Activated naive CD4-positive, alpha-beta T cell treated with anti-CD3 and anti-CD28 coated beads, Interleukin-2, amount 10 ng/mL, durations not matched to agents 7 days and 5 days (primary cell): ENCODE data around the gene TSPAN12.
A peak's percentile ranks its signal among the peaks of the same experiment; 100 is the strongest.
"Not testable (repeated sequence)": the region's sequence is repeated elsewhere in the genome, so short reads cannot be mapped to it uniquely, and the experiment has no call there.

Experiments
- CTCF ChIA-PET: fragments of 350-600 bp; sonication (Branson Sonifier 250); formaldehyde crosslinking; loops from one replicate; lab custom pipeline; 2021; ENCODE audit warnings: antibody characterized with exemption; lab: Charles Lee
- DNase-seq: peaks from one replicate; pipeline ENCODE4 v3.0.0-alpha.2; 2020
- H3K27ac Mint-ChIP-seq: one replicate; pipeline ENCODE4 v1.8.0; 2021; ENCODE audit warnings: mild to moderate bottlenecking, moderate library complexity, mixed read lengths
- H3K27me3 Mint-ChIP-seq: one replicate; pipeline ENCODE4 v1.8.0; 2021; ENCODE audit warnings: mild to moderate bottlenecking, mixed read lengths
- H3K36me3 Mint-ChIP-seq: one replicate; pipeline ENCODE4 v1.8.0; 2021; ENCODE audit warnings: mixed read lengths
- H3K4me1 Mint-ChIP-seq: one replicate; pipeline ENCODE4 v1.8.0; 2021; ENCODE audit warnings: mixed read lengths
- H3K4me3 Mint-ChIP-seq: one replicate; pipeline ENCODE4 v1.8.0; 2021; ENCODE audit warnings: mild to moderate bottlenecking, moderate library complexity, mixed read lengths
- H3K9me3 Mint-ChIP-seq: one replicate; pipeline ENCODE4 v1.8.0; 2021; ENCODE audit warnings: mixed read lengths

Gene TSPAN12, protein sequence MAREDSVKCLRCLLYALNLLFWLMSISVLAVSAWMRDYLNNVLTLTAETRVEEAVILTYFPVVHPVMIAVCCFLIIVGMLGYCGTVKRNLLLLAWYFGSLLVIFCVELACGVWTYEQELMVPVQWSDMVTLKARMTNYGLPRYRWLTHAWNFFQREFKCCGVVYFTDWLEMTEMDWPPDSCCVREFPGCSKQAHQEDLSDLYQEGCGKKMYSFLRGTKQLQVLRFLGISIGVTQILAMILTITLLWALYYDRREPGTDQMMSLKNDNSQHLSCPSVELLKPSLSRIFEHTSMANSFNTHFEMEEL

GRCh38 chr7:120857588-120858573, at the start of gene TSPAN12:
Gene TSPAN12, minus strand, starts transcription at chr7:120858144. Its CDS starts 1,381 bp downstream, at chr7:120856763.
- H3K4me1 Mint-ChIP-seq = peaks cover 11% of the 10 kb centered on the region
- H3K36me3 Mint-ChIP-seq = peaks cover 2% of the 10 kb centered on the region
- H3K9me3 Mint-ChIP-seq = no peaks in the 10 kb centered on the region
- H3K27ac Mint-ChIP-seq = no peak within 1 kb of the TSS
- DNase-seq = peak; percentile 56
- peaks cover 58% of the 10 kb centered on the region for H3K27me3 Mint-ChIP-seq
- H3K4me3 Mint-ChIP-seq = peak within 1 kb of the TSS; percentile 68
- CTCF ChIA-PET = interaction anchor here (0.6 kb wide), 1 partner anchor 70 kb away, joined by 3 read pairs; no protein-coding TSS in a partner anchor

GRCh38 chr7:120898715-120899499, 41.0 kb upstream of the TSPAN12 start:
- Mint-ChIP-seq H3K36me3 (no peaks in the 10 kb centered on the region), H3K9me3 (peaks cover 5% of the 10 kb centered on the region), H3K27ac (no peak overlapping the region), H3K4me3 (no peak overlapping the region), H3K27me3 (peaks cover 3% of the 10 kb centered on the region), H3K4me1 (no peaks in the 10 kb centered on the region)
- CTCF ChIA-PET = no interaction called here
- DNase-seq = no peak

GRCh38 chr7:120895253-120895652, 37.3 kb upstream of the TSPAN12 start:
- H3K27me3 Mint-ChIP-seq, H3K36me3 Mint-ChIP-seq, H3K4me3 Mint-ChIP-seq, H3K27ac Mint-ChIP-seq, H3K4me1 Mint-ChIP-seq, CTCF ChIA-PET, H3K9me3 Mint-ChIP-seq, DNase-seq: not testable (repeated sequence)

GRCh38 chr7:120885602-120886001, 27.7 kb upstream of the TSPAN12 start:
- H3K27me3 Mint-ChIP-seq, H3K27ac Mint-ChIP-seq, H3K36me3 Mint-ChIP-seq, H3K4me3 Mint-ChIP-seq, H3K4me1 Mint-ChIP-seq, H3K9me3 Mint-ChIP-seq, CTCF ChIA-PET, DNase-seq: not testable (repeated sequence)

GRCh38 chr7:120877701-120878100, 19.8 kb upstream of the TSPAN12 start:
- CTCF ChIA-PET = no interaction called here
- H3K36me3 Mint-ChIP-seq = no peaks in the 10 kb centered on the region
- H3K4me3 Mint-ChIP-seq = no peak overlapping the region
- H3K27me3 Mint-ChIP-seq = peaks cover 9% of the 10 kb centered on the region
- H3K27ac Mint-ChIP-seq = no peak overlapping the region
- H3K9me3 Mint-ChIP-seq = no peaks in the 10 kb centered on the region
- no peak for DNase-seq
- H3K4me1 Mint-ChIP-seq = no peaks in the 10 kb centered on the region

- Mint-ChIP-seq H3K9me3 (no peaks in the 10 kb centered on the region), H3K27ac (no peak overlapping the region), H3K4me3 (no peak overlapping the region), H3K4me1 (no peaks in the 10 kb centered on the region), H3K36me3 (no peaks in the 10 kb centered on the region), H3K27me3 (peaks cover 9% of the 10 kb centered on the region)
- no peak for DNase-seq
- CTCF ChIA-PET = interaction anchor here (1.0 kb wide), 1 partner anchor 84 kb away, joined by 3 read pairs; no protein-coding TSS in a partner anchor
Observed at GRCh38 chr7:120876922-120877321, 19.0 kb upstream of the TSPAN12 start.

- CTCF ChIA-PET = no interaction called here
- H3K9me3 Mint-ChIP-seq = no peaks in the 10 kb centered on the region
- no peak overlapping the region for H3K27ac Mint-ChIP-seq
- no peak for DNase-seq
- H3K4me1 Mint-ChIP-seq = no peaks in the 10 kb centered on the region
- H3K4me3 Mint-ChIP-seq = no peak overlapping the region
- peaks cover 9% of the 10 kb centered on the region for H3K27me3 Mint-ChIP-seq
- no peaks in the 10 kb centered on the region for H3K36me3 Mint-ChIP-seq
Observed at GRCh38 chr7:120874722-120875121, 16.8 kb upstream of the TSPAN12 start.

DNA sequence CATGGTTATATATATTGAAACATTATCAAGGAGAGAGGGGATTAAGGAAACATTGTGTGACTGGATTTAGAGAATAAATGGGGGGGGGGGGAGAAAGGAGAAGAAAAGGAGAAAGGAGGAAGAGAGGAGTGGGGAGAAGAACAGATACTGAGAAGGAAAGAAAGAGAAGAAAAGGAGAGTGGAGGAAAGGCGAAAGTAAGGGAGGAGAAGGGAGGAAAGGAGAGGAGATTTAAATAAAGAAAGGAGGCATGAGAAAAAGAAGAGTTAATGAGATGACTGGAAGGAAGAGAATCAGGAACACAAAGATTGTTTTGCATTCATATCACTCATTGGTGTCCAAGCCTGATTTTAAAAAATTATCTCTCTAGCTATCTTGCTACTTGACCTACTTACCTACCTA, 16.1 kb upstream of the TSPAN12 start:
- Mint-ChIP-seq H3K27ac (no peak overlapping the region), H3K36me3 (no peaks in the 10 kb centered on the region), H3K4me1 (no peaks in the 10 kb centered on the region), H3K4me3 (no peak overlapping the region), H3K9me3 (no peaks in the 10 kb centered on the region), H3K27me3 (peaks cover 9% of the 10 kb centered on the region)
- DNase-seq = no peak
- CTCF ChIA-PET = no interaction called here

- no peaks in the 10 kb centered on the region for H3K36me3 Mint-ChIP-seq
- H3K4me3 Mint-ChIP-seq = no peak overlapping the region
- CTCF ChIA-PET = no interaction called here
- no peak overlapping the region for H3K27ac Mint-ChIP-seq
- peaks cover 9% of the 10 kb centered on the region for H3K27me3 Mint-ChIP-seq
- H3K9me3 Mint-ChIP-seq = no peaks in the 10 kb centered on the region
- DNase-seq = no peak
- H3K4me1 Mint-ChIP-seq = no peaks in the 10 kb centered on the region
Observed at GRCh38 chr7:120873401-120873800, 15.5 kb upstream of the TSPAN12 start.

DNA sequence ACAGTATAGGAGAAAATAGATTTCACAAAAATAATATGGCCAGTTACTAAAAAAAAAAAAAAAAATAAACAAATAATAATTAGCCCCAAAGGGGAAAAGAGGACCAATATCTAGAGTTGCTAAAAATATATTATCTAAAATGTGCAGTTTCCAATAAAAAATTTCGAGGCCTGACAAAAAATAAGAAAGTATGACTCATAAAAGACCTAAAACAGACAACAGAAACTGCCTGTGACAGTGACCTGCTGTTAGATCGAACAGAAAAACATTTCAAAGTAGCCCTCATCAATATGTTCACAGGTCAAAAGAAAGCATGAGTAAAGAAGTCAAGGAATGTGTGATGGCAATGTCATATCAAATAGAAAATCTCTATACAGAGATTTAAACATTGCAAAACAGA, 11.8 kb upstream of the TSPAN12 start:
- H3K4me3 Mint-ChIP-seq = no peak overlapping the region
- CTCF ChIA-PET = no interaction called here
- H3K27ac Mint-ChIP-seq = no peak overlapping the region
- DNase-seq = no peak
- no peaks in the 10 kb centered on the region for H3K4me1 Mint-ChIP-seq
- peaks cover 8% of the 10 kb centered on the region for H3K27me3 Mint-ChIP-seq
- H3K36me3 Mint-ChIP-seq = no peaks in the 10 kb centered on the region
- H3K9me3 Mint-ChIP-seq = no peaks in the 10 kb centered on the region

GRCh38 chr7:120867932-120868331, 10.0 kb upstream of the TSPAN12 start:
- CTCF ChIA-PET = no interaction called here
- no peaks in the 10 kb centered on the region for H3K4me1 Mint-ChIP-seq
- H3K9me3 Mint-ChIP-seq = no peaks in the 10 kb centered on the region
- no peak for DNase-seq
- H3K4me3 Mint-ChIP-seq = no peak overlapping the region
- H3K36me3 Mint-ChIP-seq = no peaks in the 10 kb centered on the region
- H3K27ac Mint-ChIP-seq = no peak overlapping the region
- no peaks in the 10 kb centered on the region for H3K27me3 Mint-ChIP-seq

GRCh38 chr7:120865191-120865981, 7.4 kb upstream of the TSPAN12 start:
- Mint-ChIP-seq H3K27me3 (peaks cover 13% of the 10 kb centered on the region), H3K36me3 (no peaks in the 10 kb centered on the region), H3K9me3 (no peaks in the 10 kb centered on the region), H3K4me1 (no peaks in the 10 kb centered on the region), H3K27ac (no peak overlapping the region), H3K4me3 (no peak overlapping the region)
- CTCF ChIA-PET = no interaction called here
- DNase-seq = no peak

DNA sequence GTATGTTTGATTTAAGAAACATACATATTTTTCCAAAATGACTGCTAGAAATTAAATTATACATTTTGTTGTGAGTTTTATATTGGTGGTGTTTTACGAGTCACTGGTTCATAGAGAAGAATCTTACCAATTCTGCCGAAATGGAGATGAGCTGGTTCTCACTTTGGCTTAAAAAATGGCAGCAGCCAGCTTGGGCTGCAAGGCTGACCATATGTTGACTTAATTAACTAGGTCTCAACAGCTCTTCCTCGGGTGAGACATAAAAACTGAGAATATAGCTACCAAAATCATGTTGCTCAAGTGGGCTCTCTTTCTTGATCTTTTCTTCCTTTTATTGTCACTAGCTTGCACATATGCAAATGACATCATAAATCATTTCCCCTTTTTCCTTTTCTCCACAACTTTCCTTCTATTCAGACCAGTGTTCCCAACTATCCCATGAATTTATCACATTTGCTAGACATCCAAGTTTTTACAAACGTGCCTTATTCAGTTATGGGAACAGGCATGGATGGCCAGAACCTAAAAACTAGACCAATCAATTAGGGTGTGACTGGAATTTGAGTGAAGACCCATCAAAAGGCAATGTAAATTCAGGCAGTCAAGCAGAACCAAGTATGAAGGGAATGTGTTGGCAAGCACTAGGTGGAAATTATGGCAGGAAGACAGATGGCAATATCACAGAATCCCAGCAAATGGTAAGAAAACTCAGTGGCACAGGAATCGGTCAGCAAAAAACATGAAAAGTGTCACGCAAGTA, 6.4 kb upstream of the TSPAN12 start:
- Mint-ChIP-seq H3K27me3 (peaks cover 22% of the 10 kb centered on the region), H3K4me1 (no peaks in the 10 kb centered on the region), H3K9me3 (no peaks in the 10 kb centered on the region), H3K36me3 (no peaks in the 10 kb centered on the region), H3K27ac (no peak overlapping the region), H3K4me3 (no peak overlapping the region)
- no peak for DNase-seq
- CTCF ChIA-PET = no interaction called here
